Right lobe of liver (tissue), 6 donors: Measurements from ENCODE around the gene G6PD. TPM values are rescaled to one million over a fixed set of nuclear protein-coding genes. Genes with fewer than 3 reads are reported as not detected.

Source experiments
- ATAC-seq, 4 donors: fragments of 200-7000 bp; cut with Tn5 transposase; one replicate each; pipeline ENCODE4 v1.9.1; 2020; ENCODE audit warnings: mild to moderate bottlenecking in 4 of 4, moderate library complexity in 4 of 4
- DNase-seq, 3 donors: peaks; one replicate each; pipeline ENCODE4 v3.0.0-alpha.2; 2020
- H3K27ac ChIP-seq, 3 donors: fragments of 200-600 bp; one replicate each; pipeline ENCODE4 v1.8.0; 2022
- H3K27me3 ChIP-seq, 2 donors: fragments of 200-600 bp; one replicate each; pipeline ENCODE4 v1.8.0; 2022
- H3K36me3 ChIP-seq, 4 donors: fragments of 200-600 bp; sonication (generic) in 1 of 4; one replicate each; pipeline versions ENCODE4 v1.5.1 to v1.8.0; 2017 to 2022; ENCODE audit warnings: control low read depth in 1 of 4
- H3K4me1 ChIP-seq, 4 donors: fragments of 200-600 bp; sonication (generic) in 1 of 4; one replicate each; pipeline versions ENCODE4 v1.5.1 to v1.8.0; 2017 to 2022; ENCODE audit warnings: control low read depth in 1 of 4
- H3K4me3 ChIP-seq, 3 donors: fragments of 200-600 bp; one replicate each; pipeline ENCODE4 v1.8.0; 2022
- H3K9me3 ChIP-seq, 4 donors: fragments of 200-600 bp; sonication (generic) in 1 of 4; one replicate each; pipeline versions ENCODE4 v1.5.1 to v1.8.0; 2017 to 2022; ENCODE audit warnings: control low read depth in 1 of 4
- POLR2A ChIP-seq: fragments of 450-650 bp; IDR thresholded peaks from one replicate; pipeline ENCODE4 v1.6.1; 2017; ENCODE audit warnings: antibody characterized with exemption, mild to moderate bottlenecking
- WGBS: methylation state at CpG from one replicate; pipeline ENCODE4 v1.1.6; 2018; ENCODE audit warnings: low coverage, low lambda C conversion rate; ENCODE audit not compliant: insufficient coverage; ENCODE audit errors: missing lambda C conversion rate; 5-methylcytosine and 5-hydroxymethylcytosine counted together
- intact Hi-C, 2 donors: fragments of 100-400 bp; cut with DNase I; formaldehyde crosslinking; loops; one replicate each; pipeline versions ENCODE4 v1.11.2 to v1.14.1; 2022
- total RNA-seq, 6 experiments: library from RNA; depleted of rRNA in 2 of 6; stranded (reverse); fragments of >200 nt in 2 of 6; fragmentation: NEBNext Ultra II Directional in 3 of 6; extraction: Animal tissue kit (Norgen Biotek cat#: 25700) in 3 of 6; gene quantifications; one replicate each; pipeline versions ENCODE4 v1.1.0 to v1.2.4, GENCODE V29; 2016 to 2023
- TF ChIP-seq, protein P1 (sequence below), 4 donors: fragments of 200-600 bp in 3 of 4; fragments of 450-650 bp in 1 of 4; IDR thresholded peaks; one replicate each; pipeline versions ENCODE4 v1.5.1 to v1.8.0; 2016 to 2022; ENCODE audit warnings: antibody characterized with exemption in 4 of 4, mild to moderate bottlenecking in 2 of 4
- donor health status: DM: no; HTN: yes; CAD: no.
- donor health status: DM: no; HTN: no; CAD: no.
- donor health status: DM: no; HTN: no; CAD: no.
- donor health status: DM: no; HTN: yes; CAD: no.
- donor health status: DM: no; HTN: yes; CAD: no.

The G6PD gene
- total RNA-seq, 6 experiments from 2014 or later = 3.3 to 10.1 (median 7.5) TPM

DNA sequence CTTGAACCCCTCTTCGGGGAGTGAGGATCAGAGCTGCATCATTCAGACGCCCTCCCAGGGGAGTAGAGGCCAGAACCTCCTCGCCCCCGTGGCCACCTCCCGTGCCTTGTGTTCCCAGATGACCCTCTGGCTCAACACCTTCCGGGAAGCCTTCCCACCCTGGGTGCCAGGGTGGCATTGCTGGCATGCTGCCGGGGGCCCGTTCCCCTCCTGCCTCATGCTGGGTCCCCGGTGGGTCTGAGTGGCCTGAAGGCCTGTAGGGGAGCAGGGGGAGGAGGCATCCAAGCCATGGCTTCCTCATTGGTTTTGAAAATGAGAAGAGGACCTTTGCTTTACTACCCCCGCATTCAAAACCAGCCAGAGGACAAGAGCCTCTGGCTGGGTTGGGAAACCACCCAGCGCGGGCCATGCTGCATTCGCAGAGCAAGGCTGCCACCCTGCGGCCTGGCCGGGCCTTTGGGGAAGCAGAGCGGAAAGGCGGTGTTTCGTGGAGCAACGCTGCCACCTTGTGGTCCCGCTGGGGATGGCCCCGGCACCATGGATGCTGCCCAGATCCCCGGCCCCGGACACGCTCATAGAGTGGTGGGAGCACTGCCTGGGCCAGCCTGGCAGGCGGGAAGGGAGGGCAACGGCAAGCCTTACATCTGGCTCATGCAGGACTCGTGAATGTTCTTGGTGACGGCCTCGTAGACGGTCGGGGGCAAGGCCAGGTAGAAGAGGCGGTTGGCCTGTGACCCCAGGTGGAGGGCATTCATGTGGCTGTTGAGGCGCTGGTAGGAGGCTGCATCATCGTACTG is 11.9 kb downstream of the G6PD start:
- DNase-seq (peak; percentile 87 to 96 (median 93)), ATAC-seq (peak; percentile 97 to 100 (median 98))
- H3K9me3 ChIP-seq = no peaks in the 10 kb centered on the region
- WGBS = 5% methylated on average over 4 of the region's 34 CpGs
- no peaks in the 10 kb centered on the region for H3K27me3 ChIP-seq
- TF ChIP-seq, protein P1, sequence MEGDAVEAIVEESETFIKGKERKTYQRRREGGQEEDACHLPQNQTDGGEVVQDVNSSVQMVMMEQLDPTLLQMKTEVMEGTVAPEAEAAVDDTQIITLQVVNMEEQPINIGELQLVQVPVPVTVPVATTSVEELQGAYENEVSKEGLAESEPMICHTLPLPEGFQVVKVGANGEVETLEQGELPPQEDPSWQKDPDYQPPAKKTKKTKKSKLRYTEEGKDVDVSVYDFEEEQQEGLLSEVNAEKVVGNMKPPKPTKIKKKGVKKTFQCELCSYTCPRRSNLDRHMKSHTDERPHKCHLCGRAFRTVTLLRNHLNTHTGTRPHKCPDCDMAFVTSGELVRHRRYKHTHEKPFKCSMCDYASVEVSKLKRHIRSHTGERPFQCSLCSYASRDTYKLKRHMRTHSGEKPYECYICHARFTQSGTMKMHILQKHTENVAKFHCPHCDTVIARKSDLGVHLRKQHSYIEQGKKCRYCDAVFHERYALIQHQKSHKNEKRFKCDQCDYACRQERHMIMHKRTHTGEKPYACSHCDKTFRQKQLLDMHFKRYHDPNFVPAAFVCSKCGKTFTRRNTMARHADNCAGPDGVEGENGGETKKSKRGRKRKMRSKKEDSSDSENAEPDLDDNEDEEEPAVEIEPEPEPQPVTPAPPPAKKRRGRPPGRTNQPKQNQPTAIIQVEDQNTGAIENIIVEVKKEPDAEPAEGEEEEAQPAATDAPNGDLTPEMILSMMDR (IDR thresholded peaks at IDR 0.05) = peak; percentile 100
- no peak for TF ChIP-seq POLR2A
- no peak overlapping the region for H3K27ac ChIP-seq
- no peak overlapping the region for H3K4me3 ChIP-seq
- H3K4me1 ChIP-seq = peaks cover 0 to 5% (median 0%) of the 10 kb centered on the region in 4 donors
- H3K36me3 ChIP-seq = no peaks in the 10 kb centered on the region
- intact Hi-C loops = loop anchor here in 1 of 2 donors (5.0 kb wide), 1 partner anchor 132 kb away; no protein-coding TSS in a partner anchor

DNA sequence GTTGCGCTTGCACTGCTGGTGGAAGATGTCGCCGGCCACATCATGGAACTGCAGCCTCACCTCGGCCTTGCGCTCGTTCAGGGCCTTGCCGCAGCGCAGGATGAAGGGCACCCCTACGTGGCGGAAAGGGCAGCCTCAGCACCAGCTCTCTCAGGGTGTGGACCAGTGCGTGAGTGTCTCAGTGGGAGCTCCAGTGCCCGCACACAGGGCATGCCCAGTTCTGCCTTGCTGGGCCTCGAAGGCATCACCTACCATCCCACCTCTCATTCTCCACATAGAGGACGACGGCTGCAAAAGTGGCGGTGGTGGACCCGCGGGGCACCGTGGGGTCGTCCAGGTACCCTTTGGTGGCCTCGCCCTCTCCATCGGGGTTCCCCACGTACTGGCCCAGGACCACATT is 14.0 kb downstream of the G6PD start:
- WGBS = no CpG with 5 or more reads among the region's 23 CpGs
- TF ChIP-seq, protein P1 (IDR thresholded peaks at IDR 0.05) = no peak
- TF ChIP-seq POLR2A = no peak
- Histone ChIP-seq H3K27ac (no peak overlapping the region), H3K9me3 (no peaks in the 10 kb centered on the region), H3K27me3 (no peaks in the 10 kb centered on the region), H3K4me1 (peaks cover 0 to 5% (median 0%) of the 10 kb centered on the region in 4 donors), H3K36me3 (no peaks in the 10 kb centered on the region), H3K4me3 (no peak overlapping the region)
- intact Hi-C loops = loop anchor here in 1 of 2 donors (5.0 kb wide), 1 partner anchor 130 kb away; no protein-coding TSS in a partner anchor
- DNase-seq (no peak), ATAC-seq (no peak)

GRCh38 chrX:154531626-154532025 is 15.0 kb downstream of the G6PD start:
- no peak for DNase-seq
- intact Hi-C loops = loop anchor here in 1 of 2 donors (5.0 kb wide), 1 partner anchor 129 kb away; no protein-coding TSS in a partner anchor
- Histone ChIP-seq H3K9me3 (no peaks in the 10 kb centered on the region), H3K4me3 (no peak overlapping the region), H3K27me3 (no peaks in the 10 kb centered on the region), H3K36me3 (no peaks in the 10 kb centered on the region), H3K4me1 (peaks cover 0 to 8% (median 0%) of the 10 kb centered on the region in 4 donors), H3K27ac (no peak overlapping the region)
- no peak for ATAC-seq
- WGBS = 85% methylated on average over 4 of the region's 16 CpGs
- TF ChIP-seq POLR2A = no peak
- TF ChIP-seq, protein P1 (IDR thresholded peaks at IDR 0.05) = no peak

- no peak for DNase-seq
- Histone ChIP-seq H3K27ac (no peak overlapping the region), H3K4me3 (no peak overlapping the region), H3K36me3 (no peaks in the 10 kb centered on the region), H3K4me1 (peaks cover 0 to 8% (median 0%) of the 10 kb centered on the region in 4 donors), H3K9me3 (no peaks in the 10 kb centered on the region), H3K27me3 (no peaks in the 10 kb centered on the region)
- intact Hi-C loops = loop anchor here in 1 of 2 donors (5.0 kb wide), 1 partner anchor 128 kb away; no protein-coding TSS in a partner anchor
- ATAC-seq = no peak
- TF ChIP-seq, protein P1 (IDR thresholded peaks at IDR 0.05) = no peak
- TF ChIP-seq POLR2A = no peak
- 79% methylated on average over 6 of the region's 11 CpGs for WGBS
Observed at GRCh38 chrX:154530286-154530685, 16.4 kb downstream of the G6PD start.
